COLO829 (cell line): ENCODE measurements around the gene OR4F15.

Experiments used
- DNase-seq: peaks from one replicate; pipeline ENCODE4 v3.0.0; 2012; ENCODE audit warnings: low spot score

The OR4F15 gene

GRCh38 chr15:101804375-101804774 is 7.6 kb upstream of the OR4F15 start:
- no peak for DNase-seq

DNA sequence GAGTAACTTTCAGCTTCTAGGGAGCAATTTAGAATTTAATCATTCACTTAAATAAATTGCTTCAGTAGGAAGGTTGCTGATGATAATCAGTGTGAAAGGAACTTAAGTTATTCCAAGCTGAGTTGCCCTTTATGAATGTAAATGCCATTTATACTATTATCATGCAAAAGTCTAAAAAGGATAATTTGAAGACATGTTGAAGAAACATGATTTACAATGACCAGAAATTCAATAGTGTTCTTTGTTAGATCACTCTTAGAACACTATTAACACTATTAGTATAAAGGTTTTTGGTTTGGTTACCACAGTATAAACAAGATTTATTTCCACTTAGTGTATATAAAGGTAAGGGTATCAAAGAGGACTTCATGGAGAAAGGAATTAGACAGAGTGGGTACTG is 7.1 kb upstream of the OR4F15 start:
- DNase-seq = no peak

DNA sequence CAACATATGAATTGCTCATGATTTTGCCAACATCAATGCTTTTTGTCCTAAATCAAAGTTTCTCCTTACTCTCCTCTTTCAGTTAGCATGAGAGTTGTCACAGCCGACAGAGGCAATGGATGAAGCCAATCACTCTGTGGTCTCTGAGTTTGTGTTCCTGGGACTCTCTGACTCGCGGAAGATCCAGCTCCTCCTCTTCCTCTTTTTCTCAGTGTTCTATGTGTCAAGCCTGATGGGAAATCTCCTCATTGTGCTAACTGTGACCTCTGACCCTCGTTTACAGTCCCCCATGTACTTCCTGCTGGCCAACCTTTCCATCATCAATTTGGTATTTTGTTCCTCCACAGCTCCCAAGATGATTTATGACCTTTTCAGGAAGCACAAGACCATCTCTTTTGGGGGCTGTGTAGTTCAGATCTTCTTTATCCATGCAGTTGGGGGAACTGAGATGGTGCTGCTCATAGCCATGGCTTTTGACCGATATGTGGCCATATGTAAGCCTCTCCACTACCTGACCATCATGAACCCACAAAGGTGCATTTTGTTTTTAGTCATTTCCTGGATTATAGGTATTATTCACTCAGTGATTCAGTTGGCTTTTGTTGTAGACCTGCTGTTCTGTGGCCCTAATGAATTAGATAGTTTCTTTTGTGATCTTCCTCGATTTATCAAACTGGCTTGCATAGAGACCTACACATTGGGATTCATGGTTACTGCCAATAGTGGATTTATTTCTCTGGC is 6.2 kb upstream of the OR4F15 start:
- DNase-seq = no peak

- peak; percentile 84 for DNase-seq
Observed at GRCh38 chr15:101807345-101807945, 4.6 kb upstream of the OR4F15 start.

DNA sequence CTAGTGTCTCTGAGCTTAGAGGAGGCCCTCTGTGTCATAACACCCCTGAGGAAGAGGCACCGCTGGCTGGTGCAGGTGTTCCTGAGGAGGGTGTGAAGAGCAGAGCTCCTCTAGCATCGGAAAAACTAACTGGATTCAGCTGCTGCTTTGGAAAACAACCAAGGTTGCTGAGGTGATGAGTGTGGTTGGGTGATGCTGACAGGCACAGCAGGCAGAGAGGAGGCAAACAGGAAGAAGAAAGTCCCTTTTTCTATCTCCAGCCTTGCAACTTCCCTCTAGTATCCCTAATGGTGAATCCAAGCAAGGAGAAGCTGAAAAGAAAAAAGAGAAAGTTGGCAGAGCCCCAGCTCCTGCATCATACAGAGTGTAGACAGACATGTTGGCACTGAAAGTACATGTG is 3.8 kb upstream of the OR4F15 start:
- DNase-seq = no peak

GRCh38 chr15:101810456-101810855 is 1.5 kb upstream of the OR4F15 start:
- no peak for DNase-seq

DNA sequence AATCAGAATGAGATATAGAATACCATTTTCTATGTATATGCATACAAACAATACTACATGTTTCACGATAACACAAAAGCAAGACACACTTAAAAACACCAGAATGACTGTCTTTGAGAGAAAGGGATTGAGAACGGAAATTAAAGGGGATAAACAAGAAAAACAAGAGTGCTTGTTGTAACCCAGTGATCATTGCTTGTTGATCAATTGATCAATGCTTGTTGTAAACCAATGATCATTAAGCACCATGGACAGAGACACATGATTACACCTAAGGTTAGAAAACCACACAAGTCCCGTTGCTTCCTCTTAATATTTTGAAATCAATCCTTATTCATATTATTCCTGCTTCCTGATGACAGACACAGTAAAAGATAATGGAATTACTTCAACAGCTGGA is 1.1 kb upstream of the OR4F15 start:
- peak; percentile 22 for DNase-seq

DNA sequence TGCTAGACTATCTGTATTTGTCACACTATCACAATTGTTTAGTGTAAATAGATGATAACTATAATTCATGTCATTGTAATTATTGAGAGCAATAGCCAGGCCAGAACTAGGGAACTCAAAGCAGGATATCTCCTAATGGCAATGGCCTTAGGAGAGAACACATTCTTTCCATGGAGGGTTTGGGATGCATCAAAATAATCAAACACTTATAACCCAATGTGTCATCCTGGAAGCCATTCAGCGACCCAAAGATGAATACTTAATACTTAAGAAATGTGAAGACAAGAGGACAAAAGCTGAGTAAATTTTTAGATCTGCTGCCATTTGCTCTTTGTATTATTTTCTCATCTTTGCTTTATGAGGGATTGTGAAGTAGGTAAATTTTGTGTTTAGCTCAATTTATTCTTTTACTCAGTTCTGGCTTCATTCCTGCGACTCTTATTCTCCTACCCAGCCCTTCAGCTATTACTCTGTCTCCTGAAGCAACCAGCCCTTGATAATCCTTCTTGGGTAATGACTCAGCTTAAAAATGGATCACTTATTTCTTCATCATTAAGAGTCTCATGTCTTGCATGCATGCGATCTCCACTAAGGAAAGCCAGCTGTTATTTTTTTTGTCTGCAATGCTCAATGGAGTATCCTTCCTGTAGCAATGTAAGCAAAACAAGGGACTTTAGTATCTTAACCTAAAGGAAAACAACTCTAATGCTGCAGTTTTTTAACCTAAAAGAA is 2.0 kb downstream of the OR4F15 start:
- DNase-seq = no peak

GRCh38 chr15:101820781-101821180 is 8.8 kb downstream of the OR4F15 start:
- no peak for DNase-seq

DNA sequence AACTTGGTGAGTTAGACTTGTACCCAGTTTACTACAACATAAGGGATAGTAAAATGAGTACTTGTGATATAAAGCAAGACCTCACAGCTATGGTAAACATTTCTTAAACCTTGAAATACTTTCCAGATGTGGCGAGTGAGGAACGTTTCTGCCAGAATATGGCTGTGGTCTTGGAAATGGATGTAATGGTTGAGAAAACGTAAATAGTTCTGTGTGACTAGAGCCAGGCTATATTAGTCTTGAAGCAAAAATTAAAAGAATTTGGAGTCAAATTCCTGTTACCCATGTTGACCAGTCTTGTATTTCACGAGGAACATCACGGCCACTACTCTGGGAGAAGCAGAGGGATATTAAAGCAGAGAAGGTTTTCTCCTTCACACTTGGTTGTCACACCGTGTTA is 15.3 kb downstream of the OR4F15 start:
- DNase-seq = no peak

GRCh38 chr15:101828774-101829173 is 16.8 kb downstream of the OR4F15 start:
- no peak for DNase-seq

GRCh38 chr15:101841656-101842055 is 29.7 kb downstream of the OR4F15 start:
- DNase-seq = no peak

DNA sequence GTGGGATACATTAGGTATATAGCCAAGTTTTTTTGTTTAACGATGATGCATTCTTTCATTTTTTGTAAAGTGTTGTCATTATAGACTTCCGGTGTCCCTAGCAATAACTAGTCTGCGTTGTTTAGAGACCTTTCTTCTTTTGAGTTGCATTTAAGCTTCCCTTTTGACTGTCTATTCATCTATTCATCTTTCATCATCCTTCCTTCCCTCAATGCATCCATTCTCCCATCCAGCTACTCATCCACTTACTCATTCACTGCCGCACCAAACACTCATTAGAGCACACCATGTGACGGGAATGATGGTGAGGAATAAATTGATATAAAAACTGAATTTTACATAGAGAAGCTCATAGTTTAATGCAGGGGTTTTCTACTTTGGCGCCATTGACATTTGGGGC is 32.9 kb downstream of the OR4F15 start:
- DNase-seq = peak; percentile 89

GRCh38 chr15:101852356-101852755 is 40.4 kb downstream of the OR4F15 start:
- no peak for DNase-seq
